Measurements from ENCODE around the gene SEC31B.
A peak's percentile ranks its signal among the peaks of the same experiment; 100 is the strongest.

The SEC31B gene, protein sequence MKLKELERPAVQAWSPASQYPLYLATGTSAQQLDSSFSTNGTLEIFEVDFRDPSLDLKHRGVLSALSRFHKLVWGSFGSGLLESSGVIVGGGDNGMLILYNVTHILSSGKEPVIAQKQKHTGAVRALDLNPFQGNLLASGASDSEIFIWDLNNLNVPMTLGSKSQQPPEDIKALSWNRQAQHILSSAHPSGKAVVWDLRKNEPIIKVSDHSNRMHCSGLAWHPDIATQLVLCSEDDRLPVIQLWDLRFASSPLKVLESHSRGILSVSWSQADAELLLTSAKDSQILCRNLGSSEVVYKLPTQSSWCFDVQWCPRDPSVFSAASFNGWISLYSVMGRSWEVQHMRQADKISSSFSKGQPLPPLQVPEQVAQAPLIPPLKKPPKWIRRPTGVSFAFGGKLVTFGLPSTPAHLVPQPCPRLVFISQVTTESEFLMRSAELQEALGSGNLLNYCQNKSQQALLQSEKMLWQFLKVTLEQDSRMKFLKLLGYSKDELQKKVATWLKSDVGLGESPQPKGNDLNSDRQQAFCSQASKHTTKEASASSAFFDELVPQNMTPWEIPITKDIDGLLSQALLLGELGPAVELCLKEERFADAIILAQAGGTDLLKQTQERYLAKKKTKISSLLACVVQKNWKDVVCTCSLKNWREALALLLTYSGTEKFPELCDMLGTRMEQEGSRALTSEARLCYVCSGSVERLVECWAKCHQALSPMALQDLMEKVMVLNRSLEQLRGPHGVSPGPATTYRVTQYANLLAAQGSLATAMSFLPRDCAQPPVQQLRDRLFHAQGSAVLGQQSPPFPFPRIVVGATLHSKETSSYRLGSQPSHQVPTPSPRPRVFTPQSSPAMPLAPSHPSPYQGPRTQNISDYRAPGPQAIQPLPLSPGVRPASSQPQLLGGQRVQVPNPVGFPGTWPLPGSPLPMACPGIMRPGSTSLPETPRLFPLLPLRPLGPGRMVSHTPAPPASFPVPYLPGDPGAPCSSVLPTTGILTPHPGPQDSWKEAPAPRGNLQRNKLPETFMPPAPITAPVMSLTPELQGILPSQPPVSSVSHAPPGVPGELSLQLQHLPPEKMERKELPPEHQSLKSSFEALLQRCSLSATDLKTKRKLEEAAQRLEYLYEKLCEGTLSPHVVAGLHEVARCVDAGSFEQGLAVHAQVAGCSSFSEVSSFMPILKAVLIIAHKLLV

DNA sequence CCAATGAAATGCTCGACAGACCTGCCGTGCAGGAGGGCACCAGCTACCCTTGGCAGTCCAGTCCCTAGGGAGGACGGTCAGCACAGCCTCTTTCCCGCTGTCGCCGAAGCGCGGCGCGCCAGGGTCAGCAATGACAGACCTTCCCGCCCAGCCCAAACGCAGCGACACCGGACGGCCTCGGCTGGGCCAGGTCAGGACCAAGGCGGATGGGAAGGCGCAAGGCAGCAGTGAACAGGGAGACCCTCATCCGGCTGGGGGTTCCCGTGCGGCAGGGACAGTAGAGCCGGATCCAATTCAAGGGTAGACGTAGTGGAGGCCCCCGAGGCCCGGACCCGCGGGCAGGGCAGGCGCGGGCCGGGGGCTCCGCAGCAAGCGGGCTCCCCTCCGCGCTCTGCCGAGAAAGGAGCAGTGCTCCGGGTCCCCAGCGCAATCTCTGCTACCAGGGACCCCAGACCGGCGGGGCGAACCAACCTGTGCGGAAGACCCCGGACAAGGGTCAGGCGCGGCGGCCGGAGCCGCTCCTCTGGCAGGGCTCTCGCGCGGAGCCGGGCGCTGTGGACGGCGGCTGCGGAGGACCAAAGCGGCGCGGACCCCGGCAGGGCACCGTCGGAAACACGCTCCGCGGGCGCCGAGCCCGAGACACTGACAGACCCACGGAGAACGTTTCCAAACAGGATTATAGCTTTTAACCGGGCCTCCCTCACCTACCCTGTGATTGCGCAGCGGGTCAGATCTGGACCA, at the start of gene SEC31B:
TSS of gene SEC31B (minus strand) at position 551 of the 741 bp plus-strand sequence. CDS start 2,909 bp downstream, outside the sequence.
- no peak for DNase-seq (ENCODE audit: low spot score)

DNA sequence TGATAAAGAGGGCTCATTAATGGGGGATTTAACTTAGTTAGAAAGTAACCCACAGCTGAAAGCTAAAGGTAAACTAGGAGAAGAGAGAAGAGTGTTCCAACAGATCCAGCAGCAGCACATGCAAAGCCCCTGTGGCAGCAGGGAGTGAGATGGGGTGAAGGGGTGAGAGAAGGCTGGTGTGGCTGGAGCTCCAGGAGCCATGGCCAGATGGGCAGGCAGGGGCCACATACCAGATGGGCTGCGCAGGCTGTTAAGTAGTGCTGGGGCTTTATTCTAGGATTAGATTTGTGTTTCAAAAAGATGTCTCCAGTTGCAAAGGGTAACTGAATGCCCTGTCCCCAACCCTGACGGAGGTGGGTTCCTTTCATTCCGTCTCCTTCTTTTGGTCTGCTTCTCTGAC, 49.3 kb upstream of the SEC31B start:
- peak; percentile 0 for DNase-seq (ENCODE audit: low spot score)

DNA sequence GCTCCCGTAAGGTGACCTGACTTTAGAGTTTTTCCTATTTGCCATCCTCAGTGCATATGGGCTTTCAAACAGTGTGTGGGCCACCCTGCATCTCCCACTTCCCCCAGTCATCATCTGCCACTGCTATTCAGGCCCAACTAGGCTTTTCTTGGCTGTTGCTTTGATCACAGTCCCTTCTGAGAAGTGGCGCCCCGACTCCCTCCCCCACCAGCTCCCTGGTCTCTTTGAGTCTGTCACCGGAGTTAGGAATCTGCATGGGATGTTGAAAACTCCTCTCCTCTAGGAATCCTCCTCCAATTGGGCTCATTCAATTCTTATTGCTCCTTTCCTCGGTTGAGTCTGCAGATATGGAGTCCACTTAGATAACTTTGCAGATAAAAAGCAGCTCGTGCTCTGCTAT, 48.2 kb upstream of the SEC31B start:
- DNase-seq (ENCODE audit: low spot score) = peak; percentile 0

DNA sequence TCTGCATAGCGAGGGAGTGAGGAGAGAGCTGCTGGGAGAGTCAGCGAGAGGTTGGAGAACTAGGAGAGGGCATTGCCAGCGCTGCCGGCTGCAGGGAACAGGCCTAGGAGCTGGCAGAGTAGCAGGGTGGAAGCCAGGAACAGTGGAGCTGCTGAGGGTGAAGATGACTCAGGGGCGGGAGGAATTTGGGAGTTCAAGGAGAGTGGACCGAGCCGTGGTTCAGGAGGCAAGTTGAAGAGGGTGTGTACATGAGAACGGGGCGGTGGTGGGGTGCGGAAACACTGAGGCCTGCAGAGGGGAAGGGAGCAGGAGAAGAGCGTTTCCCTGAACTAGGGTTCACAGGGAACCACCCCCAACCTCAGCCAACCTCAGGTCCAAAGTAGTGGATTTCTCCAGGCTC, 47.6 kb upstream of the SEC31B start:
- no peak for DNase-seq (ENCODE audit: low spot score)

DNA sequence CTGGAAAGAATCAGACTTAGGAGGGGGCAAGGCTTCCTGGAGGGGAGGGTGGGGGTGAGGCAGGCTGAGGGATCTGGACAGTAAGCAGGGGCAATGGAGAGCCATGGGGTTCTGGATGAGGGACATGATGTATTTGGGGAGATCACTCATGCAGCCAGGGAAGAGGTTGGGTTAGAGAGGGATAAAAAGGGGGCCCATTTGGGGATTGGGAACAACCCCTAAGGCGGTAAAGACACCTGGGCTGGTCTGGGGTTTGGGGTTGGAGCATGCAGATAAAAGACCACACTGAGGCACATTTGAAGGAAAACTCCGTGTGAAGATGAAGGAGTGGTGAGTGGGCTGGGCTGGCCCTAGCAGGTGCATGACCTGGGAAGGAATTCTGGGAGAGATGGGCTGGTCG, 46.9 kb upstream of the SEC31B start:
- DNase-seq (ENCODE audit: low spot score) = no peak

DNA sequence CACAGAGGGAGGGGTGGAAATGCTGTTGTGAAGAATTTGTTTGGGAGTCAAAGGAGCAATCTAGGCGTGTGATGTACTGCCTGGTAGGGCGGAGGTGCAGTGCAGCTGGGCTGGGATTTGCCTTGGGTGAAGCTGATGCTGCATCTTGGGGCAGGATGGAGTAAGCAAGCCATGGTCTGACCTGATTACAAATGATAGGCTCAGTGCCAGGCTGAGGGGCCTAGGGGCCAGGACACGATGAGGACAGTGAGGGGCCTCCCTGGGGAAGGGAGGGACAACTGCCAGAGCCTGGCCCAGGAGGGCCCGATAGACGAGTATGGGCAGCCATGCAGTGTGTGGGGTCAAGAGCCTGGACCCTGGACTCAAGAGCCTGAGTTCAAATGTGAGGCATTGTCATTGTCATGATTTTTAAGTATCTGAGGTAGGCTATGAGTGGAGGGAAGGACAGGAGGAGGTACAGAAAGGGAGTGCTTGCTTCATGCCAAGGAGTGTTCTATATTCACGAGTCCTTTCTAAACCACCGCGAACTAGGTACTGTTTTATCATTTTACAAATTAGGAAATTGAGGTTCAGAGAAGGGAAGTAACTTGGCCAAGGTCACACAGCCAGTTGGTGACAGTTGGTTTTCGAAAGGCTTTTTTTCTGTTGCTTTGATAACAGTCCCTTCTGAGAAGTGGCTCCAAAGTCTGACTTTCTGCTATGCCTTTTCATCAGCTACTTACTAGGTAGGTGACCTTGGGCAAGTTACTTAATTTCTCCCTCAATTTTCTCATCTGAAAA, 45.7 kb upstream of the SEC31B start:
- no peak for DNase-seq (ENCODE audit: low spot score)

DNA sequence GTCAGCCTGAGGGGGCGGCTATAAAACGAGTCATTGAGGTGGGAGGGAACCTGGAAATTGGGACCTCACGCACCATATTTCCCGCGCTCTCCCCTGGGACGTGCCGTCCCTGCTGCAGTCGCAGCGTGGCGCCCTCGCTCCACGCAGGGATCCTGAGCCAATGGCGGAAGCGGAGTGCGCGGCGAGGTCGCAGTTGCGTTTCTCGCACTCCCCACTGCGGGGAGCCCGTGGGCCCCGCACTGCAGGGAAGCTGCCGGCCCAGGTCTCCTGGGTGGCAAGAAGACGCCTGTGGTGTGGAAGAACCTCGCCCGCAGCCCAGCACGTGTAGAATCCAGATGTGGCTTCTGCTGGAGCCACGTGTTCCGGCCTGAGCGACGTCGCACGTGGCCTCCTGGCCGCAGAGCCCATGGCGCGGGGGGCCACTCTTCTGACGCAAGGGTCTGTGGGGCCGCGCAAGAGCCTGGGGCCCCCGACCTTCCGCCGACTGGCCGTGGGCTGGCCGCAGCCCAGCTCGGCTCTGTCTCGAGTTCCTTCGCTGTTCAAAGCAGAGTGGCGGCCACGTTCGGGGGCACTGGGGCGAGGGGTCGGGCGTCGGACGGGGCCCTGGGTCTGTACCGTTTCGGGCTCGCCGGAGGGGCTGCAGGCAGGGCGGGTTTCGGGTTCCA, 42.5 kb upstream of the SEC31B start:
- peak; percentile 89 for DNase-seq (ENCODE audit: low spot score)

DNA sequence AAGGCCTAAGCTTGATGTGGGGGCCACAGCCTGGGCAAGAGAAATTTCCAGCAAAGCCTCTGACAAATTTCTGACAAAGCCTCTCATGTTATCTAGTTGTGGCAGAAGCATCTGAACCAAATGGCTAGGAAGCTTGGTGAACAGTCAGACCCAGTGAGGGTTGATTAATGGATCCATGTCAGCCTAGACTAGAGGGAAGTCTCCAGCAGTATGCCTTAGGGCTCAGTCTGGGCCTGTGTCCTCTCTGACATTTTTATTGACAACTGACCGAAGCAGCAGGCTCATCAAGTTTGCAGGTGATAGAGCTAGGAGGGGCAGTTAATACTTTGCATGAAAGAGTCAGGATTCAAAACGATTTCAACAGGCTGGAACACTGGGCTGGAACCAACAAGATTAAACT, 41.3 kb upstream of the SEC31B start:
- DNase-seq (ENCODE audit: low spot score) = no peak

DNA sequence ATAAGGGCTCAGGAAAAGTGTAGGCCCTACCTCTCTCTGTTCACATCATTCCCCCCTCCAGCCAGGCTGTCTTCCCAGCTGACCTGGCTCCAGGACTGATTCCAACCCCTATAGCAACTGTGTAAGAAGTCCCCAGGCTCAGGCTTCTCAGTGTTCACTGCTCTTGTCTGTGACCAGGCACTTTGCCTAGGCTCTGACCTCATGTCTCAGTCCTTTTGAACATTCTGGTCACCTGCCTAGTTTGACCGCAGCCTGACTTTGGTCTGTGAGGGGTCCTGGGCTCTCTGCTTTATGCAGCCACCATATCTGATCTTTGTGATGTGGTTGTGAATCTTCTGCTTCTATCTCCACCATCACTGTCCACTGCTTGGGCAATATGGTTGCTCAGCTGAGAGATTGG, 40.6 kb upstream of the SEC31B start:
- no peak for DNase-seq (ENCODE audit: low spot score)

DNA sequence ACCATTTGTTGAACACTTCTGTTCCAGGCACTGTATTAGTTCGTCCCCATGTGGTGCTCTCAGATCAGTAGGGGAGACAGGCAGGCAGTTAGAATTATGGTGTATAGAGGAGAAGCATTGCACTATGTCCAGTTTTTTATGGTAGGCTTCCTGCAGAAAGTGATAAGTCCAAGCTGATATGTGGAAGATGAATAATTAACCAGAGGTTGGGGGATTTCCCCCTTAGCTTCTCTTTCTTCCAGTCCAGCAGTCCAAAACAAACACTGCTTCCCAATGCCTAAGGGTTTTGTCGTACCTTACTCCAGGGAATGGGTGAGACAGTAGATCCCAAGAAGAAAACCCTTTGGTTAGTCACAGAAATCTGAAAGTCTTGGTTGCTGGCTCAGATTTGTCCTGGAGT, 35.2 kb upstream of the SEC31B start:
- no peak for DNase-seq (ENCODE audit: low spot score)

DNA sequence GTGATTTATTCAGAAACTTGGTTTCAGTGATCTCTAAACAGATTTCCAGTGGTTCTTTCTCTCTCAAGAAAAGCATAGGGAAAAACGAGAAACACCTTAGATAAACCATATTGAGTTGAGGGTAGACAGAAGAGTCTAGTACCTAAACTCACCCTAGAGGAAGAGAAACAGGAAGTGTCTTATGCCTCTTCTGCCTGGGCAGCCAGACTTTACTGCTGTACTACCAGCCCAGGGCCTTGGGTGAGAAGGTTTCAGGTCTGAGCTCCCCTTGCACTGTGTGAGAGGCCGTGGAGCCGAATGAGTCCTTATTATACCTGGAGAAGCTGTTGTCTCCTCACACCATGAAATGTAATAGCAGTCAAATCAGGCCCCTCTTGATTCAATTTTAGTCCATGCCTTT, 34.3 kb upstream of the SEC31B start:
- DNase-seq (ENCODE audit: low spot score) = no peak

DNA sequence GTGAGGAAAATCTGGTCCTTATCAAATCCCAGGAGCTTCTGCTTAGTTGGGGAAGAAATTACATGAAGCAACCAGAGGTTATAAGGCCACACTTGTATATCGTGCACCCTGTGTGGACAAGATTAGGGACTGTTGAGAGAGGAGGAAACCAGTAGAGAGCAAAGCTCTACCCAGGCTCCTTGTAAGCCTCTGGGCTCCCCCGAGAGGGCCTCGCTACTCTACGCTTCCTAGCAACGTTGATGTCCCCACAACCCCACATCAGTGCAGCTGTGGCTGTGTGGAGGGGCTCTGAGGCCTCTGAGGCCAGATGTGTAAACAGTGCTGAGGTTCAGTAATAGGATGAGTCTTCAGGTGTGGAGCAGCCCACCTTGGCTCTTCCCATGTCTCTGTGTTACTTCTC, 32.1 kb upstream of the SEC31B start:
- no peak for DNase-seq (ENCODE audit: low spot score)

DNA sequence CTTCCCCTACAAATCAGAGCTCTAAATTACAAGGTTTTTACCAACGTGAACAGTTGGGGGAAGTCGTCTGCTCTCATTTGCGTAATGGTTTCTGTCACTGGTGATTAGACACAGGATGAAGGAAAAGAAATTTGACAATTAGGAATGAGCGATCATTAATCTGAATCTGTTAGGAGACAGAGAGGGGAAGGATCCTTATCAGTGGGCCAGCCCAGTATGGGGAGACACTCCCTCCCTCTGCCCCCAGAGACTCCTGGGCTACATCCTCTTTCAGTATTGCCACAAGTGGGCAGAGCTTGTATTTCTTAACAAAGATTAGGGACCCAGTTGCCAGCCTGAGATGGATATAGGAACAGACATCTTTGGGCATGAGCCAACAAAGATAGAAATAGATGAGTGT, 31.5 kb upstream of the SEC31B start:
- no peak for DNase-seq (ENCODE audit: low spot score)

DNA sequence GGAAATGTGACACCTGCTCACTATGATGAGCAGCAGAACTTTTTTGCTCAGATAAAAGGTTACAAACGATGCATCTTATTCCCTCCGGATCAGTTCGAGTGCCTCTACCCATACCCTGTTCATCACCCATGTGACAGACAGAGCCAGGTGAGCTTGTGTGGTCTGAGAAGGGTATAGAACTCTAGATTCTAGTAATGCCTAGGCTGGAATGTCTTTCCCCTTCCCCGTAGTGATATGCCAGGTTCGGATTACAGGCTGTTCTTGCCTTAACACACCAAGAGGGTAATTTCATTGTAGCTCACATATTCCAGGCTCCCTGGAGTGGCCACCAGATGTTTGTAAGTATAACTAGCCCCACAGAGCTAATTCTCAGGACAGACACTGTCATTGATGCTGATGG, 25.3 kb upstream of the SEC31B start:
- no peak for DNase-seq (ENCODE audit: low spot score)

DNA sequence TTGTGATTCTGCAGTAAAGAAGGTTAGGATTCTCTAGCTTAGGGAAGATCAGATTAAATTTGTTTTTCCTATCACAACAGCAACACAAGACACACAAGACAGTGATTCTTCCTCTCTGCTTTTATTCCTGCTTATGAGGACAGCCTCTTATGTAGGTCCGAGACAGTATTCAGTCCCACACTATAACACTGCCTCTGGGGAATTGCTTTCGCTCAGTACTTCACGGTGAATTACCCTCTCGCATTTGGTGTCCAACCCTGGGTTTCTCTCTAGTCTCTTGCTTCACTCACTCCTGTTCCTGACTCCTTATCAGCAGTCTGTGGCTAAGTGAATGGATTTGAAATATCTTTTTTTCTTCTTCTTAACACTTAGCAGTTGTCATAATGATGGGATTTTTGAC, 17.8 kb upstream of the SEC31B start:
- DNase-seq (ENCODE audit: low spot score) = no peak

DNA sequence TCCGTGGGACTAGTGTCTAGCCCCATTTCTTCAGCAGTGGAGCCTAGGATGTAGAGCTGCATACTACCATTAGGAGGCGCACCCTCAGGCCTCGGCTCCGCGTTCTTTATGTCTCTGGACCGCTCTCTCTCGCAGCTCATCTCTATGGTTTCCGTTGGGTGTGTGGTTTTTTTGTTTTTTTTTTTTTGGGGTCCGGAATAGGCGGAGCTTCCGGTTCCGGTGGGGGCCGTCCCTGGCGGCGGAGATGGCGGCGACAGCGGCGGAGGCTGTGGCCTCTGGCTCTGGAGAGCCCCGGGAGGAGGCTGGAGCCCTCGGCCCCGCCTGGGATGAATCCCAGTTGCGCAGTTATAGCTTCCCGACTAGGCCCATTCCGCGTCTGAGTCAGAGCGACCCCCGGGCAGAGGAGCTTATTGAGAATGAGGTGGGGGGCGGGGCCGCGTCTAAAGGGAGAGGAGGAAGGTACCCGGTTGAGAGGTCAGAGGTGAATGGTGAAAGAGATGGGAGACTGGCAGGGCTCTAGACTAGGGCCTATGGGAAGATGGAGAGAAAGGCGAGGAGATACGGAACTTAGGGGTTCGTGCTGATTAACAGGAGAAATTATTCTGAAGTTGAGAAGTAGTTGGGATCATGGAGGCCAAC, 16.2 kb upstream of the SEC31B start, which contains the start of gene HIF1AN:
TSS of gene HIF1AN (plus strand) at position 229 of the 639 bp plus-strand sequence. CDS start at position 245, 16 bp downstream.
- peak; percentile 89 for DNase-seq (ENCODE audit: low spot score)

DNA sequence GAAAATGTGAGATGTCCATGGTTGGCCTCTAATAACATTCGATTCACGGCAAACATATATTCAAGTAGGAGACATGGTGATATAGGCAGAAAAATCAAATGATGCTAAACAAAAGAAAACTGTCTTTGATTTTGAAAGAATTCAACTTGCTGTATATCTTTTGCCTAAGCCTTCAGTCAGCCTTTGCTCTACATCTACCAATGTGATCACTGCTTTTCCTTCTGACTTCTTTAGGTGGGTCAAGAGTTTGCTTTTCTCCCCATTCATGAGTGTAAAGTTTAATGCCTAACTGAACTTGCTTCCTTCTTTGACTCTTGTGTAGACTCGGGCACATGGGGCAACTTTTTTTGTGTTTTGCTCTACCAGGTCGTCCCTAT, 15.7 kb upstream of the SEC31B start:
- no peak for DNase-seq (ENCODE audit: low spot score)

DNA sequence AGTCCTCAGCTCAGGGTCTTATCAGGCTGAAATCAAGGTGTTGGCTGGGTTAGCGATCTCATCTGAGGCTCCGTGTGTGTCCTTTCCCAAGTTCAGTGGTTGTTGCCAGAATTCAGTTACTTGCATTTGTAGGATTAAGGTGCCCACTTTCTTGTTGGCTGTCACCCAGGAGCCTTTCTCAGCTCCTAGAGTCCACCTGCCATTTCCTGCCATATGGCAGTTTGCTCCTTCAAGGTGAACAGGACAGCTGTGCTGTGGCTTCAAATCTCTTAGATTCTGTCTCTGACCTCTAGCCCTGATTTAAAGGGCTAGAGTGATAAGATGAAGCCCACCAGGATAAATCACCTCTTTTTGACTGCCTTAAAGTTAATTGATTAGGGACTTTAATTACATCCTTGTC, 15.1 kb upstream of the SEC31B start:
- no peak for DNase-seq (ENCODE audit: low spot score)

DNA sequence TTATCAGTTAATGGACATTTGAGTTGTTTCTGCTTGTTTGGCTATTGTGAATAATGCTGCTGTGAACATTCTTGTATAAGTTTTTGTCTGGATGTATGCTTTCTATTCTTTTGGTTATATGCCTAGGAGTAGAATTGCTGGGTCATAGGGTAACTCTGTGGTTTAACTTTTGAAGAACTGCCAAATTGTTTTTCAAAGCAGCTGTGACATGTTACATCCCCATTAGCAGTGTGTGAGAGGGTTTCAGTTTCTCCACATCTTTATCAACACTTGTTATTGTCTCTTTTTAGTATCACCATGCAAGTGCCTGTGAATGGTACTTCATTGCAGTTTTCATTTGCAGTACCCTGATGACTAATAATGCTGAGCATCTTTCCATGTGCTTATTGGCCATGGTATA, 12.1 kb upstream of the SEC31B start:
- no peak for DNase-seq (ENCODE audit: low spot score)
